WTC11 (cell line): ENCODE measurements around the gene NUP214. TPM values are rescaled to one million over a fixed set of nuclear protein-coding genes. Genes with fewer than 3 reads are reported as not detected.

Source experiments
- ATAC-seq: fragments of 200-7000 bp; cut with Tn5 transposase; 2 replicates; pipeline ENCODE4 v1.10.0; 2021; ENCODE audit warnings: mild to moderate bottlenecking, moderate library complexity
- CTCF ChIA-PET: fragments of 300-600 bp; sonication (Branson Sonifier 250); formaldehyde crosslinking; loops from one replicate; lab custom pipeline; 2021; ENCODE audit warnings: antibody characterized with exemption; lab: Charles Lee
- POLR2A ChIA-PET: fragments of 350-600 bp; sonication (Branson Sonifier 250); formaldehyde crosslinking; loops from one replicate; lab custom pipeline; 2021; ENCODE audit warnings: antibody characterized with exemption; lab: Charles Lee
- DNase-seq: peaks from one replicate; pipeline ENCODE4 v3.0.0; 2021; ENCODE audit warnings: low spot score
- H3K27ac Mint-ChIP-seq: 2 replicates; pipeline ENCODE4 v1.8.0; 2021; ENCODE audit warnings: mixed read lengths
- H3K27me3 Mint-ChIP-seq: 2 replicates; pipeline ENCODE4 v1.8.0; 2021; ENCODE audit warnings: low read depth, mild to moderate bottlenecking, moderate library complexity, mixed read lengths
- H3K36me3 Mint-ChIP-seq: 2 replicates; pipeline ENCODE4 v1.8.0; 2021; ENCODE audit warnings: mixed read lengths
- H3K4me1 Mint-ChIP-seq: 2 replicates; pipeline ENCODE4 v1.8.0; 2022; ENCODE audit warnings: mixed read lengths
- H3K4me3 Mint-ChIP-seq: 2 replicates; pipeline ENCODE4 v1.8.0; 2021; ENCODE audit warnings: mild to moderate bottlenecking, moderate library complexity, mixed read lengths
- H3K9me3 Mint-ChIP-seq: 2 replicates; pipeline ENCODE4 v1.8.0; 2021; ENCODE audit warnings: mixed read lengths
- ELF4 ChIP-seq: sonication (generic); formaldehyde crosslinking; IDR thresholded peaks from 2 replicates; pipeline ENCODE4 v1.8.1; 2022; ENCODE audit warnings: low read depth, mild to moderate bottlenecking, moderate library complexity, missing genetic modification reagents
- NR1H2 ChIP-seq: sonication (generic); formaldehyde crosslinking; IDR thresholded peaks from 2 replicates; pipeline ENCODE4 v1.9.0; 2021; ENCODE audit warnings: mild to moderate bottlenecking, moderate library complexity, missing genetic modification reagents
- SMAD4 ChIP-seq: sonication (generic); formaldehyde crosslinking; IDR thresholded peaks from 2 replicates; pipeline ENCODE4 v1.8.0; 2022; ENCODE audit warnings: mild to moderate bottlenecking, missing genetic modification reagents
- total RNA-seq: library from RNA; stranded (reverse); gene quantifications from 3 replicates; pipeline ENCODE4 v1.2.3, GENCODE V29; 2021
- TF ChIP-seq, protein P1 (sequence below): fragments of 250-450 bp; sonication (Bioruptor Pico); IDR thresholded peaks from 2 replicates; pipeline ENCODE4 v1.8.0; 2021; ENCODE audit warnings: mild to moderate bottlenecking
- TF ChIP-seq, protein P2 (sequence below): fragments of 250-450 bp; sonication (Bioruptor Pico); IDR thresholded peaks from 2 replicates; pipeline ENCODE4 v1.9.0; 2021; ENCODE audit warnings: moderate library complexity, mild to moderate bottlenecking, inconsistent platforms, borderline replicate concordance

NUP214 gene
- total RNA-seq, 1 experiment from 2014 or later: 41.8 TPM

GRCh38 chr9:131282688-131283422 lies 157.5 kb downstream of the NUP214 start:
- H3K9me3 Mint-ChIP-seq: no peaks in the 10 kb centered on the region
- DNase-seq: peak; percentile 71
- peak; percentile 64 for ATAC-seq
- ChIA-PET CTCF (interaction anchor here (0.5 to 1.6 kb wide), 3 partner anchors 53 to 105 kb away, joined by 3 to 4 read pairs (median 4); no protein-coding TSS in a partner anchor), POLR2A (no interaction called here)
- H3K27ac Mint-ChIP-seq: 0 out of 2 replicates have a peak overlapping the region, but pooled peaks have one; percentile 41
- TF ChIP-seq, protein P1, sequence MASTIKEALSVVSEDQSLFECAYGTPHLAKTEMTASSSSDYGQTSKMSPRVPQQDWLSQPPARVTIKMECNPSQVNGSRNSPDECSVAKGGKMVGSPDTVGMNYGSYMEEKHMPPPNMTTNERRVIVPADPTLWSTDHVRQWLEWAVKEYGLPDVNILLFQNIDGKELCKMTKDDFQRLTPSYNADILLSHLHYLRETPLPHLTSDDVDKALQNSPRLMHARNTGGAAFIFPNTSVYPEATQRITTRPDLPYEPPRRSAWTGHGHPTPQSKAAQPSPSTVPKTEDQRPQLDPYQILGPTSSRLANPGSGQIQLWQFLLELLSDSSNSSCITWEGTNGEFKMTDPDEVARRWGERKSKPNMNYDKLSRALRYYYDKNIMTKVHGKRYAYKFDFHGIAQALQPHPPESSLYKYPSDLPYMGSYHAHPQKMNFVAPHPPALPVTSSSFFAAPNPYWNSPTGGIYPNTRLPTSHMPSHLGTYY (CRISPR knock-in tag): no peak
- TF ChIP-seq ELF4 (CRISPR knock-in tag) (0 out of 2 replicates have a peak, but pooled peaks have one; percentile 12), SMAD4 (no peak), NR1H2 (CRISPR knock-in tag) (no peak)
- TF ChIP-seq, protein P2, sequence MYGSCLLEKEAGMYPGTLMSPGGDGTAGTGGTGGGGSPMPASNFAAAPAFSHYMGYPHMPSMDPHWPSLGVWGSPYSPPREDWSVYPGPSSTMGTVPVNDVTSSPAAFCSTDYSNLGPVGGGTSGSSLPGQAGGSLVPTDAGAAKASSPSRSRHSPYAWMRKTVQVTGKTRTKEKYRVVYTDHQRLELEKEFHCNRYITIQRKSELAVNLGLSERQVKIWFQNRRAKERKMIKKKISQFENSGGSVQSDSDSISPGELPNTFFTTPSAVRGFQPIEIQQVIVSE: no peak
- peaks cover 32% of the 10 kb centered on the region for H3K27me3 Mint-ChIP-seq
- no peaks in the 10 kb centered on the region for H3K36me3 Mint-ChIP-seq
- peaks cover 8% of the 10 kb centered on the region for H3K4me1 Mint-ChIP-seq
- peak overlapping the region; percentile 67 for H3K4me3 Mint-ChIP-seq

Other genes with a start within 250 kb of the NUP214 start
- not detected in 3 replicates for gene QRFP, start 228.8 kb upstream of the NUP214 start, total RNA-seq
- gene FIBCD1, start 186.3 kb upstream of the NUP214 start, total RNA-seq: 6.6 to 9.1 TPM (median 8.8 TPM) in 3 replicates
- gene LAMC3, start 116.4 kb upstream of the NUP214 start, total RNA-seq: 35.9 to 50.9 TPM (median 36.0 TPM) in 3 replicates
- gene AIF1L, start 29.1 kb upstream of the NUP214 start, total RNA-seq: 103 to 109 TPM (median 106 TPM) in 3 replicates
- gene FAM78A, start 150.9 kb downstream of the NUP214 start, total RNA-seq: 3.0 to 3.5 TPM (median 3.4 TPM) in 3 replicates
- gene PLPP7, start 164.1 kb downstream of the NUP214 start, total RNA-seq: 4.2 to 4.9 TPM (median 4.7 TPM) in 3 replicates